Breast epithelium (tissue), 3 donors: ENCODE measurements around the gene FCRL6.

ENCODE experiments used
- POLR2A ChIP-seq: fragments of 450-650 bp; IDR thresholded peaks from one replicate; pipeline ENCODE4 v1.6.1; 2016; ENCODE audit warnings: antibody characterized with exemption, mild to moderate bottlenecking, moderate library complexity
- TF ChIP-seq, protein P1 (sequence below), 3 donors: fragments of 450-650 bp; IDR thresholded peaks; one replicate each; pipeline ENCODE4 v1.5.1; 2016 to 2017; ENCODE audit warnings: antibody characterized with exemption in 3 of 3, mild to moderate bottlenecking in 3 of 3, moderate library complexity in 3 of 3

DNA sequence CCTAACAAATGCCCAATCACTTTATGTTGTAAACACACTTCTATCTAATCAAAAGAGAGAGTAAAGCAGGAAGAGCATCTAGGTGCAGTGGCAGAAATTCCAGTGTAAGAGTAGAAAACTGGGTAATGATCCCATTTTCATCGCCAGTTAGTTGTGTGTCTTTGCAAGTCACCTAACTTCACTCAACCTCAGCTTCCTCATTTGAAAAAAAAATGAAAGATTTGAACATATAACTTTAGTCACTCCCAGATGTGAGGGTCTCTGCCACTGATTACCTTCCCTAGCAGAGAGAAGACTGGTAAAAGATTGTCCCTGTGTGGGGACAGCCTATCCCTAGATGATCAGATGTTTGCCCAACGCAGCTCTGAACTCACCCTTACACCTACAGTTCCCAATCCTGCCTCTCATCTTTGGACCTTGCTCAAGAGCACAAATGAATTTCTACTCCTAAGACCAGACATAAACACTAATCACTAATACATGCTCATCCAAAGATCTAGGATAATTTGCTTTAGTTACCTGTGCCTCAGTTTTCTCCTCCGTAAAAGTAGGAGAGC, 46.6 kb upstream of the FCRL6 start:
- TF ChIP-seq, protein P1, sequence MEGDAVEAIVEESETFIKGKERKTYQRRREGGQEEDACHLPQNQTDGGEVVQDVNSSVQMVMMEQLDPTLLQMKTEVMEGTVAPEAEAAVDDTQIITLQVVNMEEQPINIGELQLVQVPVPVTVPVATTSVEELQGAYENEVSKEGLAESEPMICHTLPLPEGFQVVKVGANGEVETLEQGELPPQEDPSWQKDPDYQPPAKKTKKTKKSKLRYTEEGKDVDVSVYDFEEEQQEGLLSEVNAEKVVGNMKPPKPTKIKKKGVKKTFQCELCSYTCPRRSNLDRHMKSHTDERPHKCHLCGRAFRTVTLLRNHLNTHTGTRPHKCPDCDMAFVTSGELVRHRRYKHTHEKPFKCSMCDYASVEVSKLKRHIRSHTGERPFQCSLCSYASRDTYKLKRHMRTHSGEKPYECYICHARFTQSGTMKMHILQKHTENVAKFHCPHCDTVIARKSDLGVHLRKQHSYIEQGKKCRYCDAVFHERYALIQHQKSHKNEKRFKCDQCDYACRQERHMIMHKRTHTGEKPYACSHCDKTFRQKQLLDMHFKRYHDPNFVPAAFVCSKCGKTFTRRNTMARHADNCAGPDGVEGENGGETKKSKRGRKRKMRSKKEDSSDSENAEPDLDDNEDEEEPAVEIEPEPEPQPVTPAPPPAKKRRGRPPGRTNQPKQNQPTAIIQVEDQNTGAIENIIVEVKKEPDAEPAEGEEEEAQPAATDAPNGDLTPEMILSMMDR (IDR thresholded peaks at IDR 0.05): no peak
- TF ChIP-seq POLR2A: no peak
